IMR-90 (cell line): ENCODE measurements around the gene VIT. TPM values are rescaled to one million over a fixed set of nuclear protein-coding genes. Genes with fewer than 3 reads are reported as not detected.

Experiments
- ATAC-seq: fragments of 200-7000 bp; cut with Tn5 transposase; 2 replicates; pipeline ENCODE4 v1.9.1; 2020; ENCODE audit warnings: low read depth, mild to moderate bottlenecking, moderate library complexity
- BruUV-seq: library from RNA; stranded (reverse); fragments of 400-500 nt; replicated peaks from 2 replicates; lab custom pipeline; 2021; lab: Mats Ljungman, UMichigan
- CTCF ChIA-PET: fragments of 300-600 bp; formaldehyde crosslinking; extraction: SDS; loops from one replicate; lab custom pipeline; 2021; ENCODE audit warnings: antibody characterized with exemption; lab: Yijun Ruan, JAX
- POLR2A ChIA-PET: fragments of 300-600 bp; sonication (Branson Sonifier 250); formaldehyde crosslinking; loops from one replicate; lab custom pipeline; 2022; ENCODE audit warnings: antibody characterized with exemption; ENCODE audit not compliant: unreplicated experiment; lab: Charles Lee
- DNase-seq: peaks from one replicate; pipeline ENCODE4 v3.0.0; 2013
- H2AFZ ChIP-seq: replicated peaks from 2 replicates; pipeline ENCODE3; 2013; ENCODE audit warnings: low read length, mild to moderate bottlenecking; ENCODE audit not compliant: poor library complexity
- H2AK5ac ChIP-seq: 2 replicates; pipeline ENCODE4 v1.6.1; 2013; ENCODE audit warnings: low read depth, low read length, inconsistent platforms
- H2AK9ac ChIP-seq: replicated peaks from 2 replicates; pipeline ENCODE3; 2013; ENCODE audit warnings: mild to moderate bottlenecking, low read depth, low read length, moderate library complexity; ENCODE audit not compliant: poor library complexity
- H2BK120ac ChIP-seq: 2 replicates; pipeline ENCODE4 v1.6.1; 2013; ENCODE audit warnings: low read depth, low read length, inconsistent platforms
- H2BK15ac ChIP-seq: 3 replicates; pipeline ENCODE4 v1.6.1; 2013; ENCODE audit warnings: low read depth, low read length, inconsistent platforms
- H2BK20ac ChIP-seq: 2 replicates; pipeline ENCODE4 v1.6.1; 2013; ENCODE audit warnings: low read depth, mild to moderate bottlenecking, inconsistent platforms, low read length, moderate library complexity
- H2BK5ac ChIP-seq: 2 replicates; pipeline ENCODE4 v1.6.1; 2013; ENCODE audit warnings: mild to moderate bottlenecking, low read depth, low read length, inconsistent platforms; ENCODE audit not compliant: poor library complexity, severe bottlenecking
- H3K14ac ChIP-seq: replicated peaks from 2 replicates; pipeline ENCODE4 v1.6.1; 2013; ENCODE audit warnings: low read depth, low read length, inconsistent platforms
- H3K18ac ChIP-seq: 2 replicates; pipeline ENCODE4 v1.6.1; 2013; ENCODE audit warnings: low read depth, low read length, control low read depth
- H3K23ac ChIP-seq: 2 replicates; pipeline ENCODE4 v1.6.1; 2013; ENCODE audit warnings: low read depth, low read length, inconsistent platforms
- H3K27ac ChIP-seq: 2 replicates; pipeline ENCODE4 v1.5.1; 2013; ENCODE audit warnings: mild to moderate bottlenecking, control low read depth, low read length; ENCODE audit not compliant: insufficient read depth
- H3K27me3 ChIP-seq: 2 replicates; pipeline ENCODE4 v1.6.1; 2013; ENCODE audit warnings: low read length; ENCODE audit not compliant: control insufficient read depth, insufficient read depth
- H3K36me3 ChIP-seq: 2 replicates; pipeline ENCODE4 v1.6.1; 2013; ENCODE audit warnings: low read length, mixed read lengths; ENCODE audit not compliant: control insufficient read depth, insufficient read depth
- H3K4ac ChIP-seq: 2 replicates; pipeline ENCODE4 v1.6.1; 2013; ENCODE audit warnings: low read depth, low read length, inconsistent platforms
- H3K4me1 ChIP-seq: 2 replicates; pipeline ENCODE4 v1.6.1; 2013; ENCODE audit warnings: low read length, mixed read lengths; ENCODE audit not compliant: control insufficient read depth, insufficient read depth
- H3K4me2 ChIP-seq: 2 replicates; pipeline ENCODE4 v1.6.1; 2013; ENCODE audit warnings: low read depth, mild to moderate bottlenecking, control low read depth, low read length, moderate library complexity
- H3K4me3 ChIP-seq: 2 replicates; pipeline ENCODE4 v1.5.1; 2013; ENCODE audit warnings: low read depth, mild to moderate bottlenecking, control low read depth, low read length, moderate library complexity; ENCODE audit not compliant: insufficient read depth
- H3K56ac ChIP-seq: 2 replicates; pipeline ENCODE4 v1.6.1; 2013; ENCODE audit warnings: low read length, inconsistent platforms; ENCODE audit not compliant: insufficient read depth; ENCODE audit errors: extremely low read depth
- H3K79me1 ChIP-seq, 2 experiments: 2 replicates each; pipeline ENCODE4 v1.6.1; 2013; ENCODE audit warnings: low read length in 2 of 2, inconsistent platforms in 1 of 2, low read depth in 1 of 2
- H3K9ac ChIP-seq: 2 replicates; pipeline ENCODE4 v1.6.1; 2013; ENCODE audit warnings: low read depth, low read length, control low read depth
- H3K9me1 ChIP-seq: 2 replicates; pipeline ENCODE4 v1.6.1; 2013; ENCODE audit warnings: low read length, inconsistent platforms; ENCODE audit not compliant: insufficient read depth
- H3K9me3 ChIP-seq: 2 replicates; pipeline ENCODE4 v1.6.1; 2013; ENCODE audit warnings: low read length; ENCODE audit not compliant: control insufficient read depth, insufficient read depth
- H4K20me1 ChIP-seq: 2 replicates; pipeline ENCODE4 v1.6.1; 2013; ENCODE audit warnings: low read length, inconsistent platforms; ENCODE audit not compliant: insufficient read depth
- H4K5ac ChIP-seq: 2 replicates; pipeline ENCODE4 v1.6.1; 2013; ENCODE audit warnings: mild to moderate bottlenecking, low read depth, low read length, control low read depth
- H4K8ac ChIP-seq, 2 experiments: 2 replicates each; pipeline ENCODE4 v1.6.1; 2013; ENCODE audit warnings: low read depth in 2 of 2, low read length in 2 of 2, control low read depth in 1 of 2, inconsistent platforms in 1 of 2
- H4K91ac ChIP-seq: 2 replicates; pipeline ENCODE4 v1.6.1; 2013; ENCODE audit warnings: low read depth, low read length, inconsistent platforms; ENCODE audit not compliant: insufficient read depth
- FOS ChIP-seq: fragments of 150-350 bp; IDR thresholded peaks from 2 replicates; pipeline ENCODE4 v1.6.1; 2016; ENCODE audit warnings: low read depth, low read length
- WGBS, 2 experiments: methylation state at CpG; one replicate each; pipeline versions ENCODE4 v1.1.5 to v1.1.7; 2013; ENCODE audit warnings: missing lambda C conversion rate in 2 of 2; ENCODE audit not compliant: insufficient read length in 1 of 2; ENCODE audit errors: extremely low coverage in 2 of 2; 5-methylcytosine and 5-hydroxymethylcytosine counted together
- dilution Hi-C: fragments of 300-500 bp; cut with HindIII; formaldehyde crosslinking; loops from one replicate; pipeline ENCODE4 v1.14.3; 2018; ENCODE audit warnings: low sequenced_read_pairs; ENCODE audit not compliant: unreplicated experiment
- in situ Hi-C: fragments of 300-500 bp; cut with MboI; formaldehyde crosslinking; loops from 3 replicates; pipeline ENCODE4 v1.14.3; 2019; ENCODE audit warnings: low sequenced_read_pairs, inconsistent platforms, mixed read lengths
- intact Hi-C: fragments of 100-400 bp; cut with micrococcal nuclease; formaldehyde crosslinking; loops from 2 replicates; pipeline ENCODE4 v1.10.0; 2022
- polyA plus RNA-seq, 3 experiments: library from polyadenylated mRNA; depleted of rRNA; stranded (reverse); fragments of >200 nt; gene quantifications; 2 replicates each; pipeline ENCODE4 v1.2.3, GENCODE V29; 2012; ENCODE audit warnings: low replicate concordance in 1 of 3
- total RNA-seq: library from RNA; depleted of rRNA; stranded (reverse); fragments of >200 nt; gene quantifications from 2 replicates; pipeline ENCODE4 v1.2.3, GENCODE V29; 2012

Gene VIT
- total and polyA plus RNA-seq, 2 of the 4 experiments (the other 2 are of a cell fraction), result under 0.01 TPM; not detected in 1

- Histone ChIP-seq H3K9me3 (no peaks in the 10 kb centered on the region), H2AK9ac (no peak overlapping the region), H4K8ac (no peak overlapping the region), H3K56ac (no peak overlapping the region), H2BK20ac (no peak overlapping the region), H2AK5ac (no peak overlapping the region), H3K18ac (no peak overlapping the region), H3K27me3 (no peaks in the 10 kb centered on the region), H3K79me1 (no peaks in the 10 kb centered on the region), H4K20me1 (no peaks in the 10 kb centered on the region), H3K27ac (no peak overlapping the region), H3K23ac (no peak overlapping the region), H2BK15ac (no peak overlapping the region), H3K36me3 (no peaks in the 10 kb centered on the region), H2AFZ (no peak overlapping the region), H2BK5ac (no peak overlapping the region), H3K9me1 (peaks cover 3% of the 10 kb centered on the region; the same call in 1 of the 2 replicates), H4K5ac (no peak overlapping the region), H3K14ac (no peak overlapping the region), H4K91ac (no peak overlapping the region), H3K4me2 (no peak overlapping the region), H3K4me3 (no peak overlapping the region), H2BK120ac (no peak overlapping the region), H3K4ac (no peak overlapping the region), H3K4me1 (peaks cover 5% of the 10 kb centered on the region; the same call in 1 of the 2 replicates), H3K9ac (no peak overlapping the region)
- WGBS, 2 experiments, result no CpG with 5 or more reads among the region's 6 CpGs
- no TSS peak for BruUV-seq
- POLR2A ChIA-PET, result no interaction called here
- dilution Hi-C loops, result no loop called here
- DNase-seq, result no peak
- no peak for ATAC-seq
- CTCF ChIA-PET, result interaction anchor here (1.2 kb wide), 1 partner anchor 68 kb away, joined by 3 read pairs; no protein-coding TSS in a partner anchor
- intact Hi-C loops, result no loop called here
- TF ChIP-seq FOS, result no peak
- in situ Hi-C loops, result no loop called here
These were observed 8.1 kb downstream of the VIT start for GRCh38 chr2:36704475-36705150.
